HK-2 (cell line): Measurements from ENCODE around the gene METTL17.
"Not testable (repeated sequence)": the region's sequence is repeated elsewhere in the genome, so short reads cannot be mapped to it uniquely, and the experiment has no call there.

Experiments
- DNase-seq: peaks from one replicate; pipeline ENCODE4 v3.0.0-alpha.2; 2018; ENCODE audit not compliant: unreplicated experiment

The METTL17 gene, protein sequence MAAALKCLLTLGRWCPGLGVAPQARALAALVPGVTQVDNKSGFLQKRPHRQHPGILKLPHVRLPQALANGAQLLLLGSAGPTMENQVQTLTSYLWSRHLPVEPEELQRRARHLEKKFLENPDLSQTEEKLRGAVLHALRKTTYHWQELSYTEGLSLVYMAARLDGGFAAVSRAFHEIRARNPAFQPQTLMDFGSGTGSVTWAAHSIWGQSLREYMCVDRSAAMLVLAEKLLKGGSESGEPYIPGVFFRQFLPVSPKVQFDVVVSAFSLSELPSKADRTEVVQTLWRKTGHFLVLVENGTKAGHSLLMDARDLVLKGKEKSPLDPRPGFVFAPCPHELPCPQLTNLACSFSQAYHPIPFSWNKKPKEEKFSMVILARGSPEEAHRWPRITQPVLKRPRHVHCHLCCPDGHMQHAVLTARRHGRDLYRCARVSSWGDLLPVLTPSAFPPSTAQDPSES

DNA sequence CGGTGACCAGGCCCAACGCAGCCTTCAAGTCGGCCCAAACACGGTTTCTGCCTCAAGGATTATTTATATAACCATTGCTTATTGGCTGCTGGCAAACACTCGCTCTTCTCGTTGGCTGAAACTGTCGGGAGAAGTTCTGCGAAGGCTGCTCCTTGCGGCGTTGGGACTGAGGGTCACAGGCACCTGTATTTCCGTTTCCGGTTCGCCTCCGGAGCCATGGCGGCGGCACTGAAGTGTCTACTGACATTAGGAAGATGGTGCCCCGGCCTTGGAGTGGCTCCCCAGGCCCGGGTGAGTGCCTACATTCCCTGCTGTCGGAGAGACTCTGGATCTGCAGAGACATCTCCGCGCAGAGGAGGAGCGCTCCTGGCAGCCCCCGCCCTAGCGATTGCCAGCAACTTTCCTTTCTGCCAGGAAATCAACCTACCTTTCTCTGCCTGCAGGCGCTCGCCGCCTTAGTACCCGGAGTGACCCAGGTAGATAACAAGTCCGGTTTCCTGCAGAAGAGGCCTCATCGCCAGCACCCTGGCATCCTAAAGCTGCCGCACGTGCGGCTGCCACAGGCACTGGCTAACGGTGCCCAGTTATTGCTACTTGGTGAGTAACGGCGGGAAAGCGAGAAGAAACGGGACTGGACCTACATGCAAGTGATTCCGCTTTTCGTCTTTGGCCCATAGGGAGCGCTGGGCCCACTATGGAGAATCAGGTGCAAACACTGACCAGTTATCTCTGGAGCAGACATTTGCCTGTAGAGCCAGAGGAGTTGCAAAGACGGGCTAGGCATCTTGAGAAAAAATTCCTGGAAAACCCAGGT is at the start of gene METTL17:
Gene METTL17, plus strand, starts transcription at position 194 of the 814 bp plus-strand sequence. Its CDS starts 23 bp downstream, at position 217.
- DNase-seq = peak; percentile 91

DNA sequence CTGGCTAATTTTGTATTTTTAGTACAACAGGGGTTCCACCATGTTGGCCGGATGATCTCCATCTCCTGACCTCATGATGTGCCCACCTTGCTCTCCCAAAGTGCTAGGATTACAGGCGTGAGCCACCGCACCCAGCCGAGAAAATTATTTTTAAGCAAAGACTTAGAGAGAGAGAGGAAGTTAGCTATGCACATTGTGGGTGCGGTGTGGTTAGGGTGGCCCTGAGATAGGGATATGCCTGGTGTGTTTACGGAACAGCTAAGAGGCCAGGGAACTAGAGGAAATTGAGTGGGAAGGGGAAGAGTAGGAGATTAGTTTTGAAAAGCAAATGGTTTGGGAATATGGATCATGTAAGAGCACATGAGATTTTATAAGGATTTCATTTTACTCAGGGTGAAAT is 44.6 kb upstream of the METTL17 start:
- DNase-seq = not testable (repeated sequence)

GRCh38 chr14:20946707-20947106 is 43.1 kb upstream of the METTL17 start:
- not testable (repeated sequence) for DNase-seq

DNA sequence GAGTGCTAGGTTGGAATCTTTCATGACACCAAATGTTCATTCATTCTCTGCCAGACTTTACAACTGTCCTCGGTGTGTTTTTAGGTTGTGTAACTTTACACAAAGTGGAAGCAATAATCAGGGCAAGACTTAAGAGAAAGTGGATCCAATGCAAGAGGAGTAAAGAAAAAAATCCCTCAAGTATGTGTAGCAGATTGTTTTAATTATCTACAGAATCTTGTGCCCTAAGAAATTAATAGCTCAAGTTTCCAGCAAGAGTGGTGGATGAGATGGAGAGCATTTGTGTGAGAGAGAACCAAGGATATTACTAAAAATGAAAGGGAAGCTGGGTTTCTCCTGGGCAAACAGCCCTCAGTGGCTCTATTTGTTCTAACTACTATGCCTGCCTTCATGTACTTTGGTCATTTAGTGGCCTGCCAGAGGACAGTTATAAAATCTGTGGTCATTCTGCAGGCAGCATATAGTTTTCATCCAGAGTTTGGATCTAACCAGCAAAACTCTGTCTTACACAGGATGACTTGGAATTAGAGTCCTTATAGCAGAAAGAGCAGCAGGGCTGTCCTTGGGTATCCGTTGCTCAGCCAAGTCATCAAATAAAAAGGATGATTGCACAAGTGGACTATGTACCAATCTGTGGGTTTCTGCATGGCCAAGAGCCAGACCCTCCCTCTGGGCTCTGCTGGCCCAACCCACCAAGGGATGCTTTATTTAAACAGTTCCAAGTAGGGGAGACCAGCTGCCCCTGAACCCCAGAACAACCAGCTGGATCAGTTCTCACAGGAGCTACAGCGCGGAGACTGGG is 34.8 kb upstream of the METTL17 start, which contains the start of gene RNASE2:
Gene RNASE2, plus strand, starts transcription at position 752 of the 802 bp plus-strand sequence. CDS start 285 bp downstream, outside the sequence.
- not testable (repeated sequence) for DNase-seq

- DNase-seq = not testable (repeated sequence)
Observed at GRCh38 chr14:20955538-20955873, 34.3 kb upstream of the METTL17 start.

DNA sequence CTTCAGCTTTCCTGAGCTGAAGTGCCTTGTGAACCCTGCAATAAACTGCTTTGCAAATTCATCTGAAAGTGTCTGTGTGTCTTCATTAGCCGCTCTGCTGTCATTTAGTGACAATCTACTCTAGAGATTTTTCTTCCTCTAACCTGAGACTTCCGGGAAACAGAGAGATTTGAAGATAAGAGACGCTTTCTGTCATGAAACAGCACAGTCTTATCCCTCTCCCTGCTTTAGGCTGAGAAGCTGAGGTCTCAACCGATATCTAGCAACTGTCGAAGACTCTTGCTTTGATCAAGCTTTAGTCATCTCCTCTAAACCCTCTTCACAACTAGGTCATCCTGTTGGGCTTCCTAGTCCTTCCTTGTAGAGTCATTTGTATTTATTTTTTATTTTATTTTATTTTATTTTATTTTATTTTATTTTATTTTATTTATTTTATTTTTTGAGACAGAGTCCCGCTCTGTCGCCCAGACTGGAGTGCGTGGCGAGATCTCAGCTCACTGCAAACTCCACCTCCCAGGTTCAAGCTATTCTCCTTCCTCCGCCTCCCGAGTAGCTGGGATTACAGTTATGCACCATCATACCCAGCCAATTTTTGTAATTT is 33.3 kb upstream of the METTL17 start:
- no peak for DNase-seq

DNA sequence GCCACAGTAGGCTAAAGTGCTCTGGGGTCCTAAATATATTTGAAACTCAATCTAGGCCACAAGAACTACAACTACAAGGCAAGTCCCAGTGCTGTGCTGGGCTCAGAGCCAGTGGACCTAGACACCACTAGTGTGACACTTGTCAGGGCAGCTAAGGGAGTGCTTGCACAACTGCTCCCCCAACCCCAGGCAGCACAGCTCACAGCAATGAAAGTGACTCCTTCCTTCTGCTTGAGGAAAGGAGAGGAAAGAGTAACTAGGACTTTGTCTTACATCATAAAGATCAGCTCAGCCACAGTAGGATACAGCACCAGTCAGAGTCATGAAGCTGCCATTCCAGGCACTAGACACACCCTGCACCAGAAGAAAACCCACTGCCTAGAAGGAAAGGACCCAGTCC is 30.8 kb upstream of the METTL17 start:
- not testable (repeated sequence) for DNase-seq

- DNase-seq = no peak
Observed at GRCh38 chr14:20969336-20969735, 20.4 kb upstream of the METTL17 start.

DNA sequence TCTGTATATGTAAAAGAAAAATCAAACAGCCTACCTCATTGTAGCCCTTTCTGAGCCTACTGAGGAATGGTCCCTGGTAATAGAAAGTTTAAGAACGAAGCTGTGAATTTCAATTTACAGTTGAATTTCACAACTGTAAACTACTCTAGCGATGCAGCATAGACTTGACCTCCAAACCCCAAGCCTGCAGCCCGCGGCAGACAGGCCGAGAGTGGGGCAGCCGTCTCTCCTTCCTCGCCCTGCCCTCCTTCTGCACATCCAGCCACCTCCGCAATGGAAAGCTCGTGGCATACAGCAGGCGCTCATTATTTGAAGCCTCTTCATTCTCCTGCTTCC is 19.2 kb upstream of the METTL17 start:
- DNase-seq = no peak

DNA sequence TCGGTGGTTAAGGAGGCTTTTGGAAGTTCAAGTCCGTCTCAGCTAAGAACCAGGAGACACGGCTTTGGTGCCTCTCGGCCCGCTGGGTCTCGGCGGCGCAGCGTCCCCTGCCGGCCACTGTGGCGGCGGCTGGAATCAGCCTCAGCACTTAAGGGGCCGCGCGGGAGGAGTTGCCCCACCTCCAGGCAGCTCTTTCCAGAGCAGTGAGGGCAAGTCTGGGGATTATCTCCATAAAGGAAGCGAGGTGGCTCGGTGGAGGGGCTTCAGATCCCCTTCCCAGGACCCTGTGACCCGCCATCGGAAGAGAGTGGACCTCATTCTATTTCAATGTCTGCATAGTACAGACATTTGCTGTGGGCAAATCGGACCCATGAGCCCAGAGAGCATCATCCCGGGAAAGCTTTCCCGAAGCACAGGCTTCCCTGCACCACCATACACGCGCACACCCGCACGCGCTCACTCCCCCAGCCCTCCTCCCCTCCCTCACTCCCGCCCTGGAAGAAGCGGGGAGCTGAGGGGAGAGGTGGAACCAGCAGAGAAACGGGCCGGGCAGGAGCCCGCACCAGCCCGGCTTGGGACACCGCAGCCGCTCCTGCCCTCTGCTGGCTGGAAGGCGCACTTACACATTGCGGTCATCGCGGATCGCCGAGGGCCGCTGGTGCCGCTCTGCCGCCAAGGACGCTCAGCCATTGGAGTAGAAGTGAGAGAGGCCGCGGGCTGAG is 18.6 kb upstream of the METTL17 start:
- DNase-seq = peak; percentile 90

DNA sequence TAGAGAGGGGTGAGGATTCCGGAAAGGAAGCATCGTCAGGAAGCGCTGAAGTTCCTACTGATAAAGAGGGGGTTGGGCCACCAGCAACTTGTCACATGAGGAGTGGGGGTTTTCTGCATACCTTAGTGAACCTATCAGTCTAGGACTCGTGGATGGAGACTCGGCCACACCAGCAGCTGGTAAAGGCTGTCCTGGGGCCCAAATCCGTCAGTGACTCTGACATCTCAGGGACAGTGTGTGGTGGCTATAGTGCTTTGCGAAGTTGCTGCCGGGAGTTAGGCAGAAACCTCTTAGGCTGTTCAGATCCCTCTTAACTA is 18.1 kb upstream of the METTL17 start:
- no peak for DNase-seq

DNA sequence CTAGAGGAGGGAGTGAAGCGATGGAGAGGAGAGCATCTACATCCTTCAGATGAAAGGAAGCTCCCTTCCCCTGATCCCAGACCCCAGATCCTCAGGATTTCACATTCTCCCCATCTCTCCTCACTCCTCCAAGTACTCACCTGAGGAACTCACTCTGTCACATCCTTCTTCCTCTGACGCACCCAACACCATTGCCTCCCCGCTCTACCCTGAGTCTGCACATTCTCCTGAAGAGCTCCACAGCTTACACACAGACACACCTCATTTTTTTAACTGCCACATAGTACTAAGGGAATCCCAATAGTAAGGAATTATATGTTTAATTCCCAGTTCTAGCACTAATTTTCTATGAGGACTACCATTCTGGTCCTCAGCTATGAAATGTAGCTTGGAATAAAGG is 16.3 kb upstream of the METTL17 start:
- no peak for DNase-seq

GRCh38 chr14:20976291-20976690 is 13.5 kb upstream of the METTL17 start:
- no peak for DNase-seq

DNA sequence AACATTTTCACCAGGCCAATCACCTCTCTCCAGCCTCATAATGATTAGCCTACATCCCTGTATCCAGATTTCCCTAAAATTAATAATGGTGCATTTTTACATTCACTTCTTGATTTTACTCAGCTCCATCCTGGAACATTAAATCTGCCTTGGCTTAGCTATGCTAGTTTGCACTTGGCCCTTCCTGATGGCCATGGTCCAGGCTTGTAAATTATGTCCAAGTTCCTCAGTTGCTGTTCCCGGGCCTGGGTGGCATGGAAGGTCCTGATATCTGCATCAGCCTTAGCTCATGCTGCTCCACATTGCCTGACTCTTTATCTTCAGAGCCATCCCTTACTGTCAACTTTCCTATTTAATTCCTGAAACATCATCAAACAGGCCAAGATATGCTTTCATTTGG is 11.1 kb upstream of the METTL17 start:
- no peak for DNase-seq

DNA sequence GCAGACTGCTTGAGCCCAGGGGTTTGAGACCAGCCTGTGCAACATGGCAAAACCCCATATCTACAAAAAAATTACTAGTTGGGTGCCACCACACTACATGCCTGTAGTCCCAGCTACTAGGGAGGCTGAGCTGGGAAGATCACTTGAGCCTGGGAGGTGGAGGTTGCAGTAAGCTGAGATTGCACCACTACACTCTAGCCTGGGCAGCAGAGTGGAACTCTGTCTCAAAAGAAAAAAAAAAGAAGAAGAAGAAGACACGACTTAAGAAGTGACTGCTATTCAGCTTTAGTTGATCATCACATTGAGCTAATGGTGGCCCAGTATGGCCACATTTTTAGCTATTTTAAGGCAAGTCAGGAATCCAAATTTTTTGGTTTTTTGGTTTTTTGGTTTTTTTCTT is 8.9 kb upstream of the METTL17 start:
- no peak for DNase-seq

DNA sequence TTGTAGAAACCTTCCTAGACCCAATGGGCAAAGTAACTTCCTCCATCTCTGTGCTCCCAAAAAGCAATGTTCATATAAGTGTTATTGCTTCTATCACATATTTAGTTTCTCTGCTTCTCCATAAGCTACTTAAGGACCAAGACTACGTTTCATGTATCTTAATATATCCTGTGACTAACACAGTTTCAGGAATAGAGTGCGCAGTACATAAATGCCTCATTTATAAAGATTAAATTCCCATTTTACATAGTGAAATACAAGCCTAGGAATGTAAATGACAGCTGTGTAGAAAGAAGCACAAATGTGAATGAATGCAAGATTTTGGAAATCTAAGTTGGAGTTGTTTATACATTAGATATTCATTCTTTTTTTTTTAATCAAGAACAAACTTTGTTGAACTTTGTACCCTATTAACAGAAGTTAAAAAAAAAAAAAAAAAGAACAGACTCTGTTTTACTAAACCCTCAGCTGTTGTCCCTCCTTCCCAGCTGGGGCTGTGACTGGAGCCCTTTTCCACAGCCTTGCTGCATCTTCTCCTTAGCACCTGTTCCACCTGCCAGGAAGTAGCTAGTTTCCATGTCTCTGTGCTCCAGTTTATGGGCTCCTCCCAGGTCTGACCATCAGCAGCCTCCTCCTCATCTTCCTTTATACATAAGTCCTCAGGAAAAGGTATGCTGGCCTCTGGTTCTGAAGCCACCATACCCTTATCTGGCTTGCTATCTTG is 7.0 kb upstream of the METTL17 start:
- DNase-seq = no peak

- DNase-seq = not testable (repeated sequence)
Observed at GRCh38 chr14:20985650-20986049, 4.1 kb upstream of the METTL17 start.

- peak; percentile 23 for DNase-seq
Observed at GRCh38 chr14:20986811-20987210, 3.0 kb upstream of the METTL17 start.

DNA sequence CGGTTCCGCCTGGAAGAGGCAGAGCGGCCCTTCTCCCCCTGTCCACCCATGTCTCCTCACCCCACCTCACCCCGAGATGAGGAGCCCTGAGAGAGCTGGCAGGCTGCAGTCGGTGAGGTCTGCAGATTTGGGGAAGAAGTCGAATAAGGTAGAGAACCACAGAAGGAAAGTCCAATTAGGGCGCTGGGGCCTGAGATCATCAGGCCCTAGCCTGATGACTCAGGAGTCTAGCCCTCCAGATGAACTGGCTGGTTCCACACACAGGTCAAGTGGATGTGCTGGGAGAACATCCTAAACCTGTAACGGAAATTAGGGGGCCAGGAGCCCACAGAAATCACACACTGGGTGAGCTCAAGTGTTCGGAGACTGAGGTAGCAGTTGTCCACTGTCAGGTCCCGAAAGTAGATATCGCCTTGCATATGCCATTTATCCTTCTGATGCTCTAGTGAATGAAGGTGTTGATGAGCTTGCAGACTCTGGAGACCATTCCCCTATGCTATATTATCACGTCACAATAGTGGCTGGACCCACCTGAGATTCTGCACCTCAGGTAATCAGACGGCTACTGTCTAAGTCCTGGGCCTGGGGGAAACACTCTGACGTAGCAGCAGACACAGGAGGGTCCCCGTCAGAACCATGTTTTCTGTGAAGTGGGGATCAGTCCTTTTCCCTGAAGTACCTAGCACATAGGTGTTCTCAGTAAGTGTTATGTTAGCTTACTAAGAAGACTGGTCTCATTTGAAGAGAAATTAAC is 886 bp upstream of the METTL17 start:
- DNase-seq = no peak

- no peak for DNase-seq
Observed at GRCh38 chr14:20989471-20989786, 351 bp upstream of the METTL17 start.
